Left cardiac atrium (tissue), 4 donors: ENCODE measurements around the gene MRPL52. TPM values are rescaled to one million over a fixed set of nuclear protein-coding genes. Genes with fewer than 3 reads are reported as not detected.

ENCODE experiments used
- ATAC-seq, 2 donors: fragments of 200-7000 bp; cut with Tn5 transposase; one replicate each; pipeline ENCODE4 v1.9.1; 2020; ENCODE audit warnings: mild to moderate bottlenecking in 2 of 2, moderate library complexity in 2 of 2
- DNase-seq: peaks from one replicate; pipeline ENCODE4 v3.0.0-alpha.2; 2020
- intact Hi-C, 2 donors: fragments of 100-400 bp; cut with DNase I; formaldehyde crosslinking; loops; one replicate each; pipeline versions ENCODE4 v1.14.1 to v1.15.1; 2022 to 2023
- total RNA-seq, 2 donors: library from RNA; stranded (reverse); fragmentation: NEBNext Ultra II Directional; extraction: Animal tissue kit (Norgen Biotek cat#: 25700); gene quantifications; one replicate each; pipeline ENCODE4 v1.2.1, GENCODE V29; 2021
- donor health status: DM: no; HTN: yes; CAD: no.
- donor health status: DM: no; HTN: yes; CAD: no; lungs with severe emphysema.
- donor health status: DM: yes; HTN: yes; CAD: no.
- donor health status: Dilated cardiomyopathy.

The MRPL52 gene
- total RNA-seq, 2 donors from 2014 or later, result 79.4 to 95.7 TPM

- intact Hi-C loops, result no loop called here
- peak; percentile 92 for DNase-seq
- peak; percentile 96 to 97 for ATAC-seq
Measured at GRCh38 chr14:22871224-22872032, 41.7 kb downstream of the MRPL52 start, which contains the start of gene LRP10. TSS of gene LRP10 (plus strand) at chr14:22871740. CDS start at chr14:22872304, 564 bp downstream.

DNA sequence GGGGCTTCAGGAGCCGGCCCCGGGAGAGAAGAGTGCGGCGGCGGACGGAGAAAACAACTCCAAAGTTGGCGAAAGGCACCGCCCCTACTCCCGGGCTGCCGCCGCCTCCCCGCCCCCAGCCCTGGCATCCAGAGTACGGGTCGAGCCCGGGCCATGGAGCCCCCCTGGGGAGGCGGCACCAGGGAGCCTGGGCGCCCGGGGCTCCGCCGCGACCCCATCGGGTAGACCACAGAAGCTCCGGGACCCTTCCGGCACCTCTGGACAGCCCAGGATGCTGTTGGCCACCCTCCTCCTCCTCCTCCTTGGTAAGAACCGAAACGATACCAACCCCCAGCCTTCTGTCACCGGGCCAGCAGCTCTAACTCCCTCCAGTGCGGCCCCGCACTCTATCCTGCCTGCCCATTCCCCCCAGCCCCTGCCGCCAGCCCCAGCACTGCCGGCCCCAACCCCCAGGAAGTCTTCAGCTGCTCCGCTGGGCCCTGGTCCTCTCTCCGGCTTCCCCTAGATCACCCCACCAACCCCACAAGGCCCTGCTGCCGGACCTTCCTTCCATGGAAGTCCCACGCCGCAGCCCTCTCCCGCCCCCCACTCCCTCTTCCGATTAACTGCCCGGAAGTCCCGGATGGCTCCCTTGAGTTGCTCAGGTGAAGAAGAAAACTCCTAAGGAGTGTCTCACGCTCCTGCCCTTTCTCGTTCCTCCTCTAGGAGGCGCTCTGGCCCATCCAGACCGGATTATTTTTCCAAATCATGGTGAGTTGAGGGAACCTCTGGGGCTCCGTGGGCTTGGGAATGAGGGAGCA lies 42.5 kb downstream of the MRPL52 start:
- intact Hi-C loops, result no loop called here
- ATAC-seq, result peak; percentile 58 to 72
- DNase-seq, result peak; percentile 79

DNA sequence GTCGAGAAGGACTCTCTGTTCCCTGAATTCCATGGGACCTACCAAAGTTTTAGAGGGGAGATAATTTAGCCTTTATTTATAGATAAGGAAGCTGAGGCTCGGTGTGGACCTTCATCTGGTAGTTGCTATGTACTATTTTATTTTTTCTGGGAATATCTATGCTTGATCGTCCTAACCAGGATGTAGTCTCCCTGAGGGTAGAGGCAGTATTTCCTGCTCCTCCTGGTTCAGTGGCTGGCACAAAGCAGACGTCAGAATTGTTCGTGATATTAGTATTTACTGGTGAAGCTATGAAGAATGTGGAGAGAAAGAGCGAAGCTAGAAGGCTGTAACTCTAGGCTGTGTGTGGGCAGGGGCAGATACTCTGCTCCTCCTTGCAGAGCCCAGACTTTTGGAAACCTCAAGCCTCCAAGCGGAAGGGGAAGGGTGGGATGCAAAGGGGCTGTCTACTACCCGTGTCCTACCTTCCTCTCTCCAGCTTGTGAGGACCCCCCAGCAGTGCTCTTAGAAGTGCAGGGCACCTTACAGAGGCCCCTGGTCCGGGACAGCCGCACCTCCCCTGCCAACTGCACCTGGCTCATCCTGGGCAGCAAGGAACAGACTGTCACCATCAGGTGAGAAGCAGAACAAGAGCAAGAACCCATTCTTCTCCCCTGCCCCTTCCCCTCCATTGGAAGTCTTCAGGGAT lies 43.3 kb downstream of the MRPL52 start:
- ATAC-seq, result no peak
- intact Hi-C loops, result no loop called here
- DNase-seq, result no peak

GRCh38 chr14:22875003-22875747 lies 45.5 kb downstream of the MRPL52 start:
- ATAC-seq, result no peak
- no peak for DNase-seq
- intact Hi-C loops, result no loop called here

DNA sequence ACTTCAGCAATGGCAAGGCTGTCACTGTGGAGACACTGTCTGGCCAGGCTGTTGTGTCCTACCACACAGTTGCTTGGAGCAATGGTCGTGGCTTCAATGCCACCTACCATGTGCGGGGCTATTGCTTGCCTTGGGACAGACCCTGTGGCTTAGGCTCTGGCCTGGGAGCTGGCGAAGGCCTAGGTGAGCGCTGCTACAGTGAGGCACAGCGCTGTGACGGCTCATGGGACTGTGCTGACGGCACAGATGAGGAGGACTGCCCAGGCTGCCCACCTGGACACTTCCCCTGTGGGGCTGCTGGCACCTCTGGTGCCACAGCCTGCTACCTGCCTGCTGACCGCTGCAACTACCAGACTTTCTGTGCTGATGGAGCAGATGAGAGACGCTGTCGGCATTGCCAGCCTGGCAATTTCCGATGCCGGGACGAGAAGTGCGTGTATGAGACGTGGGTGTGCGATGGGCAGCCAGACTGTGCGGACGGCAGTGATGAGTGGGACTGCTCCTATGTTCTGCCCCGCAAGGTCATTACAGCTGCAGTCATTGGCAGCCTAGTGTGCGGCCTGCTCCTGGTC lies 46.1 kb downstream of the MRPL52 start:
- intact Hi-C loops, result no loop called here

GRCh38 chr14:22877000-22877501 lies 47.4 kb downstream of the MRPL52 start:
- intact Hi-C loops, result no loop called here
- no peak for ATAC-seq
- no peak for DNase-seq

More for the DNA sequence above, 46.1 kb downstream of the MRPL52 start:
- no peak for DNase-seq
- no peak for ATAC-seq

DNA sequence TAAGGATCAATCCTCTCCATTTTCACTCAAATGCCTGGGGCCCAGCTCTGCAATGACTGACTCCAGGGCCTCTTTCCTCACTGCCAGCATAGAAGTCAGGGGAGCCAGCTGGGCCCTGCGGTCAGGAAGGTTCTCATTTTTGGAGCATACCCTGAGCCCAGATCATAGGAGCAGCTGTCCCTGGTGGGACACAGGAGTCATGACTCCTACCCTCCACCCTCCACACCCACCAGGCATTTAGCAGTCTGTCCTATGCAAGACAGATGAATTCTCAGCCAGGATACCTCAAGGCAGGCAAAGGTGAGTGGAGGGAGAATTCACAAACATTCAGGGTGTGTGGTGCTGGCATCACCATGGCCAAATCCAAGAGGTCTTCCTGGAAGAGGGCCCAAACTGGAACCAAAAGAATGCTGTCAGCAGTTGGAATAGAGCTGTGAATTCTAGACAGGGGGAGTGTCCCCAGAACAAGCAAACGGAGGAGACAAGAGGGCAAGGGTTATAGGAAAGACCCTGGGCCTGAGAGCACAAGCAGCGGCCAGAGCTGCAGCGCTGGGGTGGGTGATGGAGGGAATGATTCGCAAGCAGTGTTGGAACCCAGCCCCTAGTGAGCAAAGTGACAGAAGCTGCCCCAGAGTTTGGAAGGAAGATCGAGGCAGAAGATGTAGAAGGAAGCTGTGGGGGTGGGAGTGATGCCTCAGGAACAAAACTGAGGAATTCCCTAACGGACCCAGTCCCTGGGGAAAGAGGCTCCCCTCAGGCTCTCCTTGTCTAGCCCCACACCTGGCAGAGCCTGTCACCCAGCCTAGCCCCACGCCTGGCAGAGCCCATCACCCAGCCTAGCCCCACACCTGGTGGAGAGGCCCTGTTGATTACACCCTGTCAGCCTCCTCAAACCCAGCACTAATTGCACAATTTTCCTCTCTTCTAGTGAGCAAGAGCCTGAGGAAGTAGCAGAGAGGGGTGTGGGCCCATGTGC lies 48.9 kb downstream of the MRPL52 start:
- ATAC-seq, result no peak
- intact Hi-C loops, result no loop called here

DNA sequence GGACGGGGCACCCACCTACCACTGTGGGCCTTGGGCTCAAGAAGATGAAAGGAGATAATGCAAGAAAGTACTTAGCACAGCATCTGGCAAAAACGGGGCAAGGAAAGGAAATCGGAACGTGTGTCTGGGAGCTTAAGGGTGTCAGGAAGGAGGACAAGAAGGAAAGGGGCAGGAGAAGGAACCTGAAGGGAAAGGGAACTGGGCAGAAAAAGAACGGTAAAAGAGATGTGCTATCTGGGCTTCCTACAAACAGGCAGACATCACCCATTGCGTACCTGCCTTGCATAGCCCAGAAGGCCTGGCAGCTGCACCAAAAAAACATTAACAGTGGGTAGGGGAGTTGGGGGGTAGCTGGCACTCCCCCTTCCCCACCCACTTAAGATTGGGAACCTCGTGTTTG lies 52.4 kb downstream of the MRPL52 start:
- DNase-seq (no peak), ATAC-seq (no peak)
- intact Hi-C loops, result no loop called here

More for the DNA sequence above, 48.9 kb downstream of the MRPL52 start:
- no peak for DNase-seq

GRCh38 chr14:22882529-22883172 lies 53.0 kb downstream of the MRPL52 start:
- ATAC-seq, result peak in 1 of 2 donors; percentile 9
- intact Hi-C loops, result no loop called here
- no peak for DNase-seq

- no peak for DNase-seq
- no peak for ATAC-seq
- intact Hi-C loops, result no loop called here
Measured at GRCh38 chr14:22883173-22883976, 53.7 kb downstream of the MRPL52 start, which contains the start of gene REM2. TSS of gene REM2 (plus strand) at chr14:22883222. CDS start at chr14:22883288, 66 bp downstream.

DNA sequence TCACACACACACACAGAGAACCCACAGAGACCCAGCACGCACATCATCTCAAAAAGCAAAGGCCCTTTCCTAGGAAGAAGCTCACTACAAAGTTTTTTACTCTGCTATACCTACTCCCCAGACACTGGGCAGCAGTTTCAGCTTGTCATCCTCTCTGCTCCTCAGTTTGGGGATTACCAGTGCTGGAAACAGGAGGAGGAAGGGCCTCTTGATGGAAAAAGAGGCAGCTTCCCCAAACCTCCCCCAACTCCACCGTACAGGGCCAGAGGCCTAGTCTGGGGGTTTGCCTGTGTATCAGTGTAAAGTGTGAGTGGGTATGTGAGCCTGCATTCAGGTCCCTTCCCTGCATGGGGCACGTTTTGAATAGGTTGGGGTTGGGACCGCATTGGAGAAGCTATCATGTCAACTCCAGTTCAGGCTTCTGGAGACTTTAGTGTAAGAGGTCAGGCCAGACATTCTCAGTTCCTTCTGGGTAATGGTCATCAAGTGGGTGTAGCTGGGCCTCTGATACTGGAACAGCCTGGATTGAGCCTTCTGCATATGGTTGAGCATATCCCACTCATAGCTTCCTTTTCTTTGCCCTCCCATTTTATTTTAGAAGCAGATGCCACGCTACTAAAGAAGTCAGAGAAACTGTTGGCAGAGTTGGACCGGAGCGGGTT lies 54.5 kb downstream of the MRPL52 start:
- DNase-seq, result no peak
- intact Hi-C loops, result no loop called here
- ATAC-seq, result no peak
